ENCODE data around the gene FLNC. TPM values are rescaled to one million over a fixed set of nuclear protein-coding genes. Genes with fewer than 3 reads are reported as not detected.

Gene FLNC, protein sequence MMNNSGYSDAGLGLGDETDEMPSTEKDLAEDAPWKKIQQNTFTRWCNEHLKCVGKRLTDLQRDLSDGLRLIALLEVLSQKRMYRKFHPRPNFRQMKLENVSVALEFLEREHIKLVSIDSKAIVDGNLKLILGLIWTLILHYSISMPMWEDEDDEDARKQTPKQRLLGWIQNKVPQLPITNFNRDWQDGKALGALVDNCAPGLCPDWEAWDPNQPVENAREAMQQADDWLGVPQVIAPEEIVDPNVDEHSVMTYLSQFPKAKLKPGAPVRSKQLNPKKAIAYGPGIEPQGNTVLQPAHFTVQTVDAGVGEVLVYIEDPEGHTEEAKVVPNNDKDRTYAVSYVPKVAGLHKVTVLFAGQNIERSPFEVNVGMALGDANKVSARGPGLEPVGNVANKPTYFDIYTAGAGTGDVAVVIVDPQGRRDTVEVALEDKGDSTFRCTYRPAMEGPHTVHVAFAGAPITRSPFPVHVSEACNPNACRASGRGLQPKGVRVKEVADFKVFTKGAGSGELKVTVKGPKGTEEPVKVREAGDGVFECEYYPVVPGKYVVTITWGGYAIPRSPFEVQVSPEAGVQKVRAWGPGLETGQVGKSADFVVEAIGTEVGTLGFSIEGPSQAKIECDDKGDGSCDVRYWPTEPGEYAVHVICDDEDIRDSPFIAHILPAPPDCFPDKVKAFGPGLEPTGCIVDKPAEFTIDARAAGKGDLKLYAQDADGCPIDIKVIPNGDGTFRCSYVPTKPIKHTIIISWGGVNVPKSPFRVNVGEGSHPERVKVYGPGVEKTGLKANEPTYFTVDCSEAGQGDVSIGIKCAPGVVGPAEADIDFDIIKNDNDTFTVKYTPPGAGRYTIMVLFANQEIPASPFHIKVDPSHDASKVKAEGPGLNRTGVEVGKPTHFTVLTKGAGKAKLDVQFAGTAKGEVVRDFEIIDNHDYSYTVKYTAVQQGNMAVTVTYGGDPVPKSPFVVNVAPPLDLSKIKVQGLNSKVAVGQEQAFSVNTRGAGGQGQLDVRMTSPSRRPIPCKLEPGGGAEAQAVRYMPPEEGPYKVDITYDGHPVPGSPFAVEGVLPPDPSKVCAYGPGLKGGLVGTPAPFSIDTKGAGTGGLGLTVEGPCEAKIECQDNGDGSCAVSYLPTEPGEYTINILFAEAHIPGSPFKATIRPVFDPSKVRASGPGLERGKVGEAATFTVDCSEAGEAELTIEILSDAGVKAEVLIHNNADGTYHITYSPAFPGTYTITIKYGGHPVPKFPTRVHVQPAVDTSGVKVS (N-terminal part only)
- total RNA-seq = 99.9 and 102 TPM in 2 replicates

DNA sequence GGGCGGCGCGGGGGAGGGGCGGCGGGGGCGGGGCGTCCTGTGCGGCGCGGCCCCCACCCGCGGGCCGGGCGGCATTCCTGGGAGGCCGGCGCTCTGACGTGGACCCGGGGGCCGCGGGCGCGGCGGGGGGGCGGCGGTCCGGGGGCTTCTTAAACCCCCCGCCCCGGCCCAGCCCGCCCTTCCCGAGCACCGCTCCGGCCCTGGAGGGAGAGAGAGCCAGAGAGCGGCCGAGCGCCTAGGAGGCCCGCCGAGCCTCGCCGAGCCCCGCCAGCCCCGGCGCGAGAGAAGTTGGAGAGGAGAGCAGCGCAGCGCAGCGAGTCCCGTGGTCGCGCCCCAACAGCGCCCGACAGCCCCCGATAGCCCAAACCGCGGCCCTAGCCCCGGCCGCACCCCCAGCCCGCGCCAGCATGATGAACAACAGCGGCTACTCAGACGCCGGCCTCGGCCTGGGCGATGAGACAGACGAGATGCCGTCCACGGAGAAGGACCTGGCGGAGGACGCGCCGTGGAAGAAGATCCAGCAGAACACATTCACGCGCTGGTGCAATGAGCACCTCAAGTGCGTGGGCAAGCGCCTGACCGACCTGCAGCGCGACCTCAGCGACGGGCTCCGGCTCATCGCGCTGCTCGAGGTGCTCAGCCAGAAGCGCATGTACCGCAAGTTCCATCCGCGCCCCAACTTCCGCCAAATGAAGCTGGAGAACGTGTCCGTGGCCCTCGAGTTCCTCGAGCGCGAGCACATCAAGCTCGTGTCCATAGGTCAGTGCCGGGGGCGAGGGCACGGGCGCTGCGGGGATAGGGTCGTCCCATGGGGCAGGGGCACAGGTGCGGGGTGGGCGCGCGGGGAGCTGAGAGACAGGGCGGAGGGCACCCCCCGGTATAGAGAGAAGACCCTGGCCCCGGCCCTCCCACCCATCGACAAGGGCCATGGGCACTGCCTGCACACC lies at the start of gene FLNC:
Gene FLNC, plus strand, starts transcription at position 176 of the 947 bp plus-strand sequence. Its CDS starts 232 bp downstream, at position 408.

DNA sequence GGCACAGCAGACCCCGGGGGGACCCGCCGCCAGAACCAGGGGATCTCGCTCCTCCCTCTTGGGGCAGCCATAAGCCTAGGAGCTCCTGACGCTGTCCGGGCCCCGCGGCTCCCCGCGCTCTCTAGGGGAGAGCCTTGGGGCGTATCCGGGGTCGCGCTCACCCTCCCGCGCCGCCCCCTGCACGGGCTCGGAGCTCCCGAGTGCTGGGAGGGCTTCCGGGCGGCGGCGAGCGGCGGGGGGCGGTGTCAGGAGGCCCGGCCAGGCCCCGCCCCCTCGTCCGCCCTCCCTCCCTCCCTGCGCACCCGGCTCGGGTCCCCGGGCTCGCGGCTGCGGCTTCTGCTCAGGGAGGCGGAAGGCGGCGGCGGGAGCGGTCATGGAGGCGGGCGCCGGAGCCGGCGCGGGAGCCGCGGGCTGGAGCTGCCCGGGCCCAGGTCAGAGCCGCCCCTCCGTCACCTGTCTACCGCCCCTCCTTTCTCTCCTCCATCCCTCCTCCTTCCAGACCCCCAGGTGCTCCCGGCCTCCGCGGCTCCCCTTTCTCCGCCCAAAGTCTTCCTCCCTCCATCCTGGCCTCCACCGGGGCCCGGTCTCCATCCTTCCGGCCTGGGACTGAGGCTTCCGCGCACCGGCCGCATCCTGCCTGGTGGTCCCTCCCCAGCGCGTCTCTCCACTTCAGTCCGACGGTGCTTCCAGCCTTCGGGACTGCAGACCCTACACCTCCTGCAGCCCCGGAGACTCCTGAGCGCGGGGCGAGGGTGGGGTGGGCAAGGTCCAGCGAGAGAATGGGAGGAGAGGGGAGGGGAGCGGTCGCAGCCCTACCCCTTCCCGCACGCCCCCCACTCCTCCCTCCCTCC lies 38.9 kb upstream of the FLNC start, which contains the start of gene CCDC136:
Gene CCDC136, plus strand, starts transcription at position 848 of the 851 bp plus-strand sequence. CDS start 444 bp downstream, outside the sequence.

DNA sequence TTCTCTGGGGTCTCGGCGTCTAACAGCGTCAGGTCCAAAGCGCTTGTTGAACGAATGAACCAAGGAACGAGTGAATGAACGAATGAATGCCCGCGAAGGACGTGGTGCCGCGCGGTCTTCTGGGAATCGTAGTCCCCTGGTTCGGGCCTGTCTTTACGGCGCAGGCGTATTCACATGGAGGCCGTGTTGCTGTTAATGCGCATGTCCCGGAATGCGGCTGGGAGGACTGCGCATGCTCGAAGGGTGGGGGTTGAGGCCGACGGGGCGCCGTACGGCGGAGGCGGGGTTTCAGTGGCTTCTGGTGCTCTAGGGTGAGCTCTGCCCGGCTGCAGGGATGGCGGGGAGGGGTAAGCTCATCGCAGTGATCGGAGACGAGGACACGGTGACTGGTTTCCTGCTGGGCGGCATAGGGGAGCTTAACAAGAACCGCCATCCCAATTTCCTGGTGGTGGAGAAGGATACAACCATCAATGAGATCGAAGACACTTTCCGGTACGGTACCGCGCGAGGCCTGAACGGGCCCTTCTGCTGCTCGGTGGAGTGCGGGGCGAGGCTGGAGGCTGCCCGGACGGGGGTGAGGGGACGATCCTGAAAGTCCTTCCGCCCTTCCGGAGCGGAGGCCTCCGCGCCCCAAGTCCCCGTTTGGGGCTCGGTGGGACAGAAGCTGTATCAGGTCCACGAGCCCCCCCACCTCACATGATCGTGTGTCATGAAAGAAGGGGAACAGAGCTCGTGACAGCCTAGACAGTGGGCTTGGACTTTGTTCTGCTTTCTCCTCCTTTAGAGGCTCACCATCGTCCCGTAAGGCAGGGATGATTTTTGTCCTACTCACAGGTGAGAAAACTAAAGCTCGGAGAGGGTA lies 32.6 kb downstream of the FLNC start, which contains the start of gene ATP6V1F:
Gene ATP6V1F, plus strand, starts transcription at position 286 of the 862 bp plus-strand sequence. Its CDS starts 49 bp downstream, at position 335.

Other genes starting within 250 kb of the FLNC start
- 0.59 and 0.73 TPM in 2 replicates for gene GARIN1A, start 158.1 kb upstream of the FLNC start, total RNA-seq
- gene CALU, start 91.0 kb upstream of the FLNC start, total RNA-seq = 459 and 475 TPM in 2 replicates
- gene OPN1SW, start 54.6 kb upstream of the FLNC start, total RNA-seq = not detected in 2 replicates
- gene CCDC136, start 38.4 kb upstream of the FLNC start, total RNA-seq = 6.6 and 10.6 TPM in 2 replicates
- 66.7 and 103 TPM in 2 replicates for gene ATP6V1F, start 32.5 kb downstream of the FLNC start, total RNA-seq
- gene KCP, start 80.3 kb downstream of the FLNC start, total RNA-seq = under 0.01 and 0.20 TPM in 2 replicates
- not detected in 2 replicates for gene IRF5, start 107.5 kb downstream of the FLNC start, total RNA-seq
- 47.8 and 66.3 TPM in 2 replicates for gene TNPO3, start 224.7 kb downstream of the FLNC start, total RNA-seq

Data from subcutaneous preadipocyte (primary cell).